SIG-M5 treated with dmso at 0.1 percent for 504 hours (cell line): ENCODE measurements around the gene TBCE.
"Not testable (repeated sequence)": the region's sequence is repeated elsewhere in the genome, so short reads cannot be mapped to it uniquely, and the experiment has no call there.

Source experiments
- DNase-seq: peaks from one replicate; lab custom pipeline; 2025; ENCODE audit not compliant: unreplicated experiment; lab: John Stamatoyannopoulos, UW

TBCE gene

DNA sequence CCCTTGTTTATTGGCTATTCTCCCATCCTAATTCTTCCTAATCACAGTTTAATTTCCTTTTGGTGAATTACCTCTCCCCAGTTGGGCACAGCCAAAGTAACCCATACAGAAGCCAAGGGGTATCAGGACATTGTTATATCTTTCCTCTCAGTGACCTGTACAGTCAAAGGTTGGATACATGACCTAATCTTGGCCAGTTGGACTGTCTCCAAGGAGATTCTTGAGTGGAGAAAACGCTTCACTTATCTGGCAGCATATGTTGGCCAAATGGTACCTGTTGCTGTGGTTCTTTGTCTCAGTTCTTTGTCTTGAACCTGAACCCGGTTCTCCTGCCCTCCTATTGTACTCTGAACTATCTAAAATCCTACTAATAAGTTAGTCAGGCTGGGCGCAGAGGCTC lies 15.3 kb upstream of the TBCE start:
- DNase-seq, result no peak

- no peak for DNase-seq
These were observed 9.5 kb upstream of the TBCE start for GRCh38 chr1:235357485-235358373.

- DNase-seq, result no peak
These were observed 8.3 kb upstream of the TBCE start for GRCh38 chr1:235358899-235359298.

DNA sequence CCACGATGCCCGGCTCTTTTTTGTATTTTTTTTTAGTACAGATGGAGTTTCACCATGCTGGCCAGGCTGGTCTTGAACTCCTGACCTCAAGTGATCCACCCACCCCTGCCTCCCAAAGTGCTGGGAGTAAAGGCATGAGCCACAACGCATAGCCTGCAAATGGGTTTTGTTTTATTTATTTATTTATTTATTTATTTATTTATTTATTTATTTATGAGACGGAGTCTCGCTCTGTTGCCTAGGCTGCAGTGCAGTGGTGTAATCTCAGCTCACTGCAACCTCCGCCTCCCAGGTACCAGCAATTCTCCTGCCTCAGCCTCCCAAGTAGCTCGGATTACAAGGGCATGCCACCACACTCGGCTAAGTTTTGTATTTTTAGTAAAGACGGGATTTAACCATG lies 3.0 kb upstream of the TBCE start:
- DNase-seq, result not testable (repeated sequence)

DNA sequence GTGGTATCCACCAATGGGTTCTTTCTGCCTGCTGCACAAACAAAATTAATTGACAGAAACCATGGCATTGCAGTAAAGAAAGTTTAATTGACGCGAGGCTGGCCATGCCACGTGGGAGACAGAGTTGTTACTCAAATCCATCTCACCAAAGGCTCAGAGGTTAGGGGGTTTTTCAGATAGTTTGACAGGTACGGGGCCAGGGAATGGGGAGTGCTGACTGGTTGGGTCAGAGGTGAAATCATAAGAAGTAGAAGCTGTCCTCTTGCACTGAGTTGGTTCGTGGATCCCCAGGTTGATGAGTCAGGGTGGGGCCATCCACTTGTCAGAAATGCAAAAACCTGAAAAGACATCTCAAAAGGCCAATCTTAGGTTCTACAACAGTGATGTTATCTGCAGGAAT lies 941 bp upstream of the TBCE start:
- no peak for DNase-seq

GRCh38 chr1:235368428-235368827 lies 1.2 kb downstream of the TBCE start:
- no peak for DNase-seq

- DNase-seq, result no peak
These were observed 2.6 kb downstream of the TBCE start for GRCh38 chr1:235369802-235370201.

GRCh38 chr1:235375919-235376605 lies 8.8 kb downstream of the TBCE start:
- DNase-seq, result no peak

- DNase-seq, result not testable (repeated sequence)
These were observed 11.0 kb downstream of the TBCE start for GRCh38 chr1:235378134-235378735.

DNA sequence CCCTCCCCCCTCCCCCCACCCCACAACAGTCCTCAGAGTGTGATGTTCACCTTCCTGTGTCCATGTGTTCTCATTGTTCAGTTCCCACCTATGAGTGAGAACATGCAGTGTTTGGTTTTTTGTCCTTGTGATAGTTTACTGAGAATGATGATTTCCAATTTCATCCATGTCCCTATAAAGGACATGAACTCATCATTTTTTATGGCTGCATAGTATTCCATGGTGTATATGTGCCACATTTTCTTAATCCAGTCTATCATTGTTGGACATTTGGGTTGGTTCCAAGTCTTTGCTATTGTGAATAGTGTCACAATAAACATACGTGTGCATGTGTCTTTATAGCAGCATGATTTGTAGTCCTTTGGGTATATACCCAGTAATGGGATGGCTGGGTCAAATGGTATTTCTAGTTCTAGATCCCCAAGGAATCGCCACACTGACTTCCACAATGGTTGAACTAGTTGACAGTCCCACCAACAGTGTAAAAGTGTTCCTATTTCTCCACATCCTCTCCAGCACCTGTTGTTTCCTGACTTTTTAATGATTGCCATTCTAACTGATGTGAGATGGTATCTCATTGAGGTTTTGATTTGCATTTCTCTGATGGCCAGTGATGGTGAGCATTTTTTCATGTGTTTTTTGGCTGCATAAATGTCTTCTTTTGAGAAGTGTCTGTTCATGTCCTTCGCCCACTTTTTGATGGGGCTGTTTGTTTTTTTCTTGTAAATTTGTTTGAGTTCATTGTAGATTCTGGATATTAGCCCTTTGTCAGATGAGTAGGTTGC lies 14.9 kb downstream of the TBCE start:
- DNase-seq, result not testable (repeated sequence)

DNA sequence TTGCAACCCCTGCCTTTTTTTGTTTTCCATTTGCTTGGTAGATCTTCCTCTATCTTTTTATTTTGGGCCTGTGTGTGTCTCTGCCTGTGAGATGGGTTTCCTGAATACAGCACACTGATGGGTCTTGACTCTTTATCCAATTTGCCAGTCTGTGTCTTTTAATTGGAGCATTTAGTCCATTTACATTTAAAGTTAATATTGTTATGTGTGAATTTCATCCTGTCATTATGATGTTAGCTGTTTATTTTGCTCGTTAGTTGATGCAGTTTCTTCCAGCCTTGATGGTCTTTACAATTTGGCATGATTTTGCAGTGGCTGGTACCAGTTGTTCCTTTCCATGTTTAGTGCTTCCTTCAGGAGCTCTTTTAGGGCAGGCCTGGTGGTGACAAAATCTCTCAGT lies 18.4 kb downstream of the TBCE start:
- not testable (repeated sequence) for DNase-seq

DNA sequence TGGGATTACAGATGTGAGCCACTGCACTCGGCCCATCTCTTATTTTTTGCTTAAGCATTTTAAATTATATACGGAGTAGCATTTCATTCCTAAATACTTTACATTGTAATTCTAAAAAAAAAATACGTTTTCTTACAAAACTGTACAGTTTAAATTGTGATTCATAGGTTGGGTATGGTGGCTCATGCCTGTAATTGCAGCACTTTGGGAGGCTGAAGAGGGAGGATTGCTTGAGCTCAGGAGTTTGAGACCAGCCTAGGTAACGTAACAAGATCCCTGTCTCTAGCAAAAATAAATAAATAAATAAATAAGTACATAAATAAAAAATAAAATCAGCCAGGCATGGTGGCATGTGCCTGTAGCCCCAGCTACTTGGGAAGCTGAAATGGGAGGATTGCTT lies 24.6 kb downstream of the TBCE start:
- DNase-seq, result no peak

DNA sequence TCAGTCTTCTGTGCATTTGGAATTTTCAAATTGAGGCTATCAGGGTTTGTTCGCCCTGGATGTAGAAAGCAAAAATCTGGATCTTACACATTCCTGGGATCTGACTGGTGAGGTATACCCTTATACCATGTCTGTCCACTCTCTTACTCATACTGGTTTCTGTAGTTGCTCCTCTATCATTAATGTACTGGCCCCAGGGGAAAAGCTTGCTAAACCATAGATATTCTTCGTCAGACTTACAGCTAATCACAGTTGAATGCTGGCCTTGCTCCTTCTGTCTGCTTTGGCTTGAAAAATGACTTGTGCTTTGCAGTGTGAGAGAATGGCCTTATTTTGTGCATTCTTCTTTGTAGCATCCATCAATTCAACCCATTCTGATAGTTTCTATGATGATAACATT lies 30.5 kb downstream of the TBCE start:
- DNase-seq, result no peak

- DNase-seq, result no peak
These were observed 32.4 kb downstream of the TBCE start for GRCh38 chr1:235399661-235400060.

- DNase-seq, result no peak
These were observed 34.0 kb downstream of the TBCE start for GRCh38 chr1:235401251-235401650.

GRCh38 chr1:235402457-235403200 lies 35.4 kb downstream of the TBCE start:
- DNase-seq, result no peak

GRCh38 chr1:235403593-235403992 lies 36.4 kb downstream of the TBCE start:
- no peak for DNase-seq

- no peak for DNase-seq
These were observed 37.0 kb downstream of the TBCE start for GRCh38 chr1:235404190-235404589.

DNA sequence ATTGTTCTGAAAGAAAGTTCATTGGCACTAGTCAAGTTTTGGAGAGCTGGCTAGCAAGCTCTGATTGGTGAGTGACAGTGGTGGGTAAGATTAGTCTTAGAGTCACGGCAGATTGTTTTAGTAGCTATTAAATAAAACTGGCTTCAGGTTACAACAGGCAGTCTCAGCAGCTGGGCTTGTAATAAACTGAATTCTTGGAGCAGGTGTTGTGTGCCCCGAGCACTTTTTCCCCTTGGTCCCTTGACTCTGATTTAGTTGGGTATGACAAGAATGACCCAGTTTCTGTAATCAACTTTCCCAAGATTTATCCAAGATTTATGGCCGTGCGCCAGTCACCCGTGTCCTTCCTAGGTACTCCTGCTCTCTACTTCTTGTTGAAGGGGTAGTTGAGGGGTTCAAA lies 40.2 kb downstream of the TBCE start:
- DNase-seq, result no peak

- no peak for DNase-seq
These were observed 41.3 kb downstream of the TBCE start for GRCh38 chr1:235408503-235408960.
